Pancreas (tissue), 10 donors: ENCODE measurements around the gene MSI2. TPM values are rescaled to one million over a fixed set of nuclear protein-coding genes. Genes with fewer than 3 reads are reported as not detected.

ENCODE experiments used
- ATAC-seq, 4 donors: fragments of 200-7000 bp; cut with Tn5 transposase; one replicate each; pipeline versions ENCODE4 v1.8.0 to v1.9.1; 2020; ENCODE audit warnings: mild to moderate bottlenecking in 4 of 4, moderate library complexity in 4 of 4
- DNase-seq, 6 donors: peaks; one replicate each; pipeline ENCODE4 v3.0.0-alpha.2; 2020
- FAIRE-seq: peaks from 2 replicates; lab custom pipeline; 2012; peaks lifted over from hg19 to GRCh38; lab: Jason Lieb, UNC
- H3K27ac ChIP-seq, 4 donors: fragments of 200-600 bp; sonication (generic); 1 replicate in 3 of 4; 2 replicates in 1 of 4; pipeline versions ENCODE4 v1.5.0 to v1.8.0; 2020
- H3K27me3 ChIP-seq, 4 donors: fragments of 200-600 bp; one replicate each; pipeline ENCODE4 v1.8.0; 2021
- H3K36me3 ChIP-seq, 3 donors: fragments of 200-600 bp; sonication (generic) in 1 of 3; one replicate each; pipeline versions ENCODE4 v1.5.0 to v1.8.0; 2020 to 2021
- H3K4me1 ChIP-seq, 3 donors: fragments of 200-600 bp; one replicate each; pipeline ENCODE4 v1.8.0; 2021
- H3K4me3 ChIP-seq, 4 donors: fragments of 200-600 bp; sonication (generic) in 2 of 4; one replicate each; pipeline versions ENCODE4 v1.5.0 to v1.8.0; 2020 to 2021
- H3K9me3 ChIP-seq, 4 donors: fragments of 200-600 bp; one replicate each; pipeline ENCODE4 v1.8.0; 2021
- WGBS, 2 donors: extraction: QIAGEN DNeasy Blood & Tissue Kit; methylation state at CpG; one replicate each; pipeline ENCODE4 v1.1.7; 2013; 5-methylcytosine and 5-hydroxymethylcytosine counted together
- intact Hi-C, 3 donors: fragments of 100-400 bp; cut with DNase I; formaldehyde crosslinking; loops; one replicate each; pipeline versions ENCODE4 v1.11.1 to v1.14.2; 2022
- polyA plus RNA-seq, 2 donors: library from polyadenylated mRNA; stranded (reverse); fragments of 200-250 nt; gene quantifications; one replicate each; pipeline ENCODE4 v1.2.3, GENCODE V29; 2013
- total RNA-seq, 6 donors: library from RNA; stranded (reverse); fragmentation: NEBNext Ultra II Directional in 4 of 6; extraction: Animal tissue kit (Norgen Biotek cat#: 25700) in 4 of 6; gene quantifications; one replicate each; pipeline versions ENCODE4 v1.2.1 to v1.2.4, GENCODE V29; 2021 to 2023
- TF ChIP-seq, protein P1 (sequence below), 4 donors: fragments of 200-600 bp; sonication (generic) in 3 of 4; IDR thresholded peaks; one replicate each; pipeline versions ENCODE4 v1.5.0 to v1.8.0; 2021; ENCODE audit warnings: antibody characterized with exemption in 4 of 4
- donor health status: healthy with polysubstance abuse.
- donor health status: DM: no; HTN: no; CAD: no; lungs with moderate emphysema.
- donor health status: DM: no; HTN: no; CAD: no.
- donor health status: control.
- donor health status: control.
- donor health status: Bipolar disorder and iron deficiency.
- donor health status: DM: yes; HTN: yes; CAD: no.
- donor health status: DM: no; HTN: no; CAD: no.
- donor health status: DM: no; HTN: no; CAD: no.
- donor health status: DM: yes; HTN: yes; CAD: no.

Gene MSI2
- total RNA-seq (10 to 100 TPM; 25.3 to 48.9 (median 33.8) TPM), polyA plus RNA-seq (10 to 100 TPM; 10.4 to 18.7 TPM)

DNA sequence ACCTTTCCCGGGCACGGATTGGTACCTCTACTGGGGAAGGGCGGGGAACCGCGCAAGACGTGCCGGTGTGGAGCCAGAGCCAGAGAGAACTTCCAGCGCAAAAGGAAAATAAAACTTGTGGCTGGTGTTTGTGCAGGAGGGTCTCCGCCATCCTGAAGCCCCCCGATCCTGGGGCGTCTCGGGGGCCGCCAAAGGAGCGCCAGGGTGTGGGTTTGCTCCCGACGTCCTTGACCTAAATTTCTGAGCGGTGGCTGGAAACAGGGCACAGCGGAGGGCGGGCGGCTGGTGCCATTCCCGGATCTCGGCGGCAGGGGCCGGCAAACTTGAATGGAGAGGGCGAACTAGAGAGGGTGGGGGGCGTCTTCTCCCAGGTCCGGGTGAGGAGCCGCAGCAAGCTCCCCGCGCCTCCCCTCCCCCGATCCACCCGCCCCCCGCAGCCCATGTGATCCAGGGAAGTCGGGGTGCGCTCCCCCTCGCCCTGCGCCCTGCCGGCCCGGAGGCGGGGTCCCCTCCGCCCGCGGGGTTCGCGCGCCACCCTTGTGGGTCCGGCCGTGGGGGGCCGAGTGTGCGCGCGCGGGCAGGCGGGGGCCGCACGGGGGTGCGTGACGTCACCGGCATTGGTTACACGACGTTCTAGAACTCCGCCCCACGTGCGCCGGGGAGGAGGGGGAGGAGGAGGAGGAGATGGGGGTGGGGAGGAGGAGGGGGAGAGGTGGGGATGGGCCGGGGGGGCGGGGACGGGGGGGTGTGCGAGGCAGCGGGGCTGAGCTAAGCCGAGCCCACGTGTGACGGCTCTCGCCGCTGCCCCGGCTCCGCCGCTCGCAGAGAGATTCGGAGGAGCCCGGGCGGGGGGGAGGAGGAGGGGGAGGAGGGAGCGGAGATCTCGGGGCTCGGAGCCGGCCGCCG is at the start of gene MSI2:
Gene MSI2, plus strand, starts transcription at position 748 of the 906 bp plus-strand sequence. CDS start 220 bp downstream, outside the sequence.
- Histone ChIP-seq H3K36me3 (no peaks in the 10 kb centered on the region), H3K4me3 (peak within 1 kb of the TSS; percentile 68 to 82 (median 76)), H3K9me3 (no peaks in the 10 kb centered on the region), H3K4me1 (no peaks in the 10 kb centered on the region), H3K27ac (peak within 1 kb of the TSS; percentile 85 to 90 (median 88)), H3K27me3 (no peaks in the 10 kb centered on the region)
- intact Hi-C loops: no loop called here
- FAIRE-seq (no peak), ATAC-seq (peak; percentile 84 to 89 (median 86)), DNase-seq (peak; percentile 84 to 95 (median 92))
- TF ChIP-seq, protein P1, sequence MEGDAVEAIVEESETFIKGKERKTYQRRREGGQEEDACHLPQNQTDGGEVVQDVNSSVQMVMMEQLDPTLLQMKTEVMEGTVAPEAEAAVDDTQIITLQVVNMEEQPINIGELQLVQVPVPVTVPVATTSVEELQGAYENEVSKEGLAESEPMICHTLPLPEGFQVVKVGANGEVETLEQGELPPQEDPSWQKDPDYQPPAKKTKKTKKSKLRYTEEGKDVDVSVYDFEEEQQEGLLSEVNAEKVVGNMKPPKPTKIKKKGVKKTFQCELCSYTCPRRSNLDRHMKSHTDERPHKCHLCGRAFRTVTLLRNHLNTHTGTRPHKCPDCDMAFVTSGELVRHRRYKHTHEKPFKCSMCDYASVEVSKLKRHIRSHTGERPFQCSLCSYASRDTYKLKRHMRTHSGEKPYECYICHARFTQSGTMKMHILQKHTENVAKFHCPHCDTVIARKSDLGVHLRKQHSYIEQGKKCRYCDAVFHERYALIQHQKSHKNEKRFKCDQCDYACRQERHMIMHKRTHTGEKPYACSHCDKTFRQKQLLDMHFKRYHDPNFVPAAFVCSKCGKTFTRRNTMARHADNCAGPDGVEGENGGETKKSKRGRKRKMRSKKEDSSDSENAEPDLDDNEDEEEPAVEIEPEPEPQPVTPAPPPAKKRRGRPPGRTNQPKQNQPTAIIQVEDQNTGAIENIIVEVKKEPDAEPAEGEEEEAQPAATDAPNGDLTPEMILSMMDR (IDR thresholded peaks at IDR 0.05): no peak
- WGBS, 2 donors: 0 to 1% methylated on average over 50 to 88 of the region's 88 CpGs

DNA sequence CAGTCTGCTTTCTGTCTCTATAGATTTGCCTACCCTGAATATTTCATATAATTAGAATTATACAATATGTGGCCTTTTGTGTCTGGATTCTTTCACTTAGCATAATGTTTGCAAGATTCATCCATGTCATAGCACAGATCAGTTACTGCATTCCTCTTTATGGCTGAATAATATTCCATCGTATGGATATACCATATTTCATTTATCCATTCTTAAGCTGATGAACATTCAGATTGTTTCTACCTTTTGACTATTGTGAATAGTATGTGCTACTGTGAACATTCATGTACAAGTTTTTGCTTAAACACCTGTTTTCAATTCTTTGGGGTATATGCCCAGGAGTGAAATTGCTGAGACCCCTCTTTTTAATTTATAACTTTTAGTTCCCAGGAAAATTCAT is 49.4 kb upstream of the MSI2 start:
- H3K36me3 ChIP-seq: no peaks in the 10 kb centered on the region
- no peaks in the 10 kb centered on the region for H3K4me1 ChIP-seq
- H3K27me3 ChIP-seq: no peaks in the 10 kb centered on the region
- ATAC-seq (no peak), DNase-seq (no peak), FAIRE-seq (no peak)
- no peak overlapping the region for H3K27ac ChIP-seq
- intact Hi-C loops: no loop called here
- H3K4me3 ChIP-seq: no peak overlapping the region
- H3K9me3 ChIP-seq: no peaks in the 10 kb centered on the region
- TF ChIP-seq, protein P1 (IDR thresholded peaks at IDR 0.05): no peak
- 80 to 93% methylated on average over 1 of the region's 1 CpG for WGBS, 2 donors

DNA sequence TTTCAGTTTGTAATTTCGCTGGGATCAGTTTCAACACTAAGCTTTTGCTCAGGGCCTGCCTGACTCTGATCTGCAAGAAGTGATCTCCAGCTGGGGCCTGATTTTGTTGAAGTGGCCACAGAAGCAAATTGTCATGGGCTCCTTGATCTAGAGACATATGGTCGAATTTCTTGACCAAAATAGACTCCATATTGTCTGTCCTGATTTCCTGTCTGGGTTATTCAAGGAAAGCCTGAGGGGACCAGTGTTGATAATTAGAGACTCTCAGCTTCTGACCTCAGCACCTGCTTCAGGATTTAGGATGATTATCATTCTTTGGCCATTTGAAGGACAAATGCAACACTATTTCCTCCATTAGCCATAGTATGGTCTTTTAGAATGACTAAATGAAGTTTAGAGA is 48.9 kb upstream of the MSI2 start:
- intact Hi-C loops: no loop called here
- WGBS, 2 donors: 72 to 74% methylated on average over 2 of the region's 2 CpGs
- no peaks in the 10 kb centered on the region for H3K27me3 ChIP-seq
- DNase-seq: no peak
- no peaks in the 10 kb centered on the region for H3K36me3 ChIP-seq
- TF ChIP-seq, protein P1 (IDR thresholded peaks at IDR 0.05): no peak
- H3K4me1 ChIP-seq: no peaks in the 10 kb centered on the region
- H3K4me3 ChIP-seq: no peak overlapping the region
- no peak overlapping the region for H3K27ac ChIP-seq
- no peaks in the 10 kb centered on the region for H3K9me3 ChIP-seq
- no peak for ATAC-seq
- FAIRE-seq: no peak

DNA sequence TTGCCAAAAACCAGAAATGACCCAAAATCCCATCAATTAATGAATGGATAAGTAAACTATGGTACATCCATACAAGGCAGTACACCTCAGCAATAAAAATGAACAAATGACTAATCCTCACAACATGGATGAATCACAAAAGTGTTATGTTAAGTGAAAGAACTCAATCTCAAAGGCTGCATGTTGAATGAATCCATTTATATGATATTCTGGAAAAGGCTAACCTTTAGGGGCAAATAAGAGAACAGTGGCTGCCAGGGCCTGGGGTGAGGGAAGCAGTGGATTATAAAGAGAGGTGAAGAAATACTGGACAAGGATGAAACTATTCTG is 46.1 kb upstream of the MSI2 start:
- no peak for FAIRE-seq
- TF ChIP-seq, protein P1 (IDR thresholded peaks at IDR 0.05): no peak
- intact Hi-C loops: no loop called here
- H3K36me3 ChIP-seq: no peaks in the 10 kb centered on the region
- no peak overlapping the region for H3K4me3 ChIP-seq
- H3K4me1 ChIP-seq: no peaks in the 10 kb centered on the region
- no peak for DNase-seq
- no peaks in the 10 kb centered on the region for H3K9me3 ChIP-seq
- no peaks in the 10 kb centered on the region for H3K27me3 ChIP-seq
- no peak overlapping the region for H3K27ac ChIP-seq
- ATAC-seq: no peak

DNA sequence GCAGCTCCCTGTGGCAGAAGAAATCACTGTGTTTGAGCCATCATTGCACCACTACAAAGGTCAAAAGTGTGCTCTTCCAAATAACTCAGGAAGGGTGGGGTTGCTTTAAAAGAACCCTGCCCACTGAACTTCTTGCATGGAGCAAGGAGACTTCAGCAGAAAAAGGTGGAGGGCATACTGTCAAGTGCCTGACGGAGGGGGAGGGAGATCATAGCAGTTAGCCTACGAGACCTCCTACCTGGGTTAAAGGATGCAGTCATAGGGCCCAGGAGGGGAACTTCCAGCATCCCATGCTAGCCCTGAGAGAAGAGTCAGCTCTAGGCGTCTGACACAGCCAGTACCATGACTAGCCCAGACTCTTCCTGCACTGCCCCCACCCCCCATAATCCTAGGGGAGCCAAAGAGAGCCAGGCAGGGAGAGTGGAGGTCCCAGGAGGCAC is 45.3 kb upstream of the MSI2 start:
- DNase-seq (no peak), ATAC-seq (no peak), FAIRE-seq (no peak)
- intact Hi-C loops: no loop called here
- Histone ChIP-seq H3K27me3 (no peaks in the 10 kb centered on the region), H3K4me3 (no peak overlapping the region), H3K4me1 (no peaks in the 10 kb centered on the region), H3K36me3 (no peaks in the 10 kb centered on the region), H3K9me3 (no peaks in the 10 kb centered on the region), H3K27ac (no peak overlapping the region)
- TF ChIP-seq, protein P1 (IDR thresholded peaks at IDR 0.05): no peak
- WGBS, 2 donors: 50 to 52% methylated on average over 3 of the region's 3 CpGs
